HG03196 (cell line): ENCODE results near the gene SHANK1.

Source experiments
- ATAC-seq: cut with Tn5 transposase; IDR thresholded peaks from one replicate; pipeline ENCODE4 v1.9.1; 2021; ENCODE audit not compliant: unreplicated experiment

Gene SHANK1

DNA sequence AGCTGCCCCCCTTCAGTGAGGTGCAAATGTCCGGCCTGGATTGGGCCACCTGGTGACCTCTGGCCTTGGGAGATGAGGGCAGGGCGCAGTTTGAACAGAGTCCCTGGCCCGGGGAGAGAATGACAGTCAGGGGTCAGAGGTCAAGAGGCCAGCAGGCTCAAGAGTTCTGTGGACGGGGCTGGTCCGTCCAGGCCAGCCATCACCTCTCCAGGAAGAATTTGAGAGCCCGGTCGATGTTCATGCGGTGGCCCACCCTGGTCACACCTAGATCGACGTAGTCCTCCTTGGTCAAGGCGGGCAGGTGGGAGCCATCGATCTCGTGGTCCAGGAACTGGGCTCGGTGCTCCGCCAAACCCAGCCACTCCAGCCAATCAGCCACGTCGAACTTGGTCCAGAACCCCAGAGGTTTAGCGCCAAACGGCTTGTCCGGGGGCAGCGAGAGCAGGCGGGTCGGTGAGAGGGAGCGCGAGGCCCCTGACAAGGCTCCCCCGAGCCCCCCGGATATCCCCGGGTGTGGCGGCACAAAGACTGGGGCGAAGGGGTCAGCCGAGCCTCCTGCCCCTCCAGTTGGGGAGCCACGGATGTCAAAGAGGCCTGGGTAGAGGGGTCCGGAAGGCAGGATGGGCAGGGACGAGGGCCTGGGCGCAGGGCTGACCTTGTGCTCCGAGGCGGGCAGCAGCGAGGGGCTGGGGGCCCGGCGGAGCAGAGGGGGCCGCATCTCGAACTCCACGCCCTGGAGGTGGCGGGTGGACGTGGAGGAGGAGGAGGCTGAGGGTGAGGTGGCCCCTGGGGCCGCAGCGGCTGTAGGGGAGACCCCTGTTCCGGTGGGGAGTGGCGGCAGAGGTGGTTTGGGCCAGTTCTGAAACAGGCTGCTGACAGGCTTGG, 57.6 kb downstream of the SHANK1 start:
- no peak for ATAC-seq

DNA sequence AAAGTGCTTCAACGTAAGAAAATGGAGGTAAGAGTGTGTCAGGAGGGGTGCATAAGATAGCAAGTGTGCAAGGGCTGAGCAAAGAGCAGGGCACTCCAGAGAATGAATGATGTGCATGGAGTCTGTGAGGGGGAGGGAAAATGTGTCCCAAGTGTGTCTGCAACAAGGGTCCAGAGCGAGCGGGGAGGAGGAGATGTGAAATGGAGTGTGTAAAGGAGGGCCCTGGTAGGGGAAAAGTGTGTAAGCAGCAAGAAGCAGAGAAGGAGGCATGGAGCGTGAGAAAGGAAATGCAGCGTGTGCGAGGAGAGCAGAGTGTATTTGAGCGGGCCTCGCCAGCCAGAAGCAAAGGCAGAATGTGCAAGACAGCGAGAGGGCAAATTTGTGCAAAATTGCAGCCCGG, 58.6 kb downstream of the SHANK1 start:
- no peak for ATAC-seq

DNA sequence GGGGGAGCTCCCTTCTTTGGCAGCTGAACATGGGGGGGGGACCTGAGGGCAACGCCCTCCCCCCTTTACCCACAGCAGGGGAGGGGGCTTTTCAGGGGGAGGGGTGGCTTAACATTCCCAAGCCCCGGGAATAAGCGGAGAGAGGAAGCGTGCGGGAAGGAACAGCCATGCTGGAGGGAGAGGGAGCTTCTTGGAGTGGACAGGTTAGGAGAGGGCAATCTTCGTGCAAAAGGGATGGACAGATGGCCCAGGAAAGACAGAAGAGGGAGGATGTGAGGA, 59.6 kb downstream of the SHANK1 start:
- no peak for ATAC-seq

DNA sequence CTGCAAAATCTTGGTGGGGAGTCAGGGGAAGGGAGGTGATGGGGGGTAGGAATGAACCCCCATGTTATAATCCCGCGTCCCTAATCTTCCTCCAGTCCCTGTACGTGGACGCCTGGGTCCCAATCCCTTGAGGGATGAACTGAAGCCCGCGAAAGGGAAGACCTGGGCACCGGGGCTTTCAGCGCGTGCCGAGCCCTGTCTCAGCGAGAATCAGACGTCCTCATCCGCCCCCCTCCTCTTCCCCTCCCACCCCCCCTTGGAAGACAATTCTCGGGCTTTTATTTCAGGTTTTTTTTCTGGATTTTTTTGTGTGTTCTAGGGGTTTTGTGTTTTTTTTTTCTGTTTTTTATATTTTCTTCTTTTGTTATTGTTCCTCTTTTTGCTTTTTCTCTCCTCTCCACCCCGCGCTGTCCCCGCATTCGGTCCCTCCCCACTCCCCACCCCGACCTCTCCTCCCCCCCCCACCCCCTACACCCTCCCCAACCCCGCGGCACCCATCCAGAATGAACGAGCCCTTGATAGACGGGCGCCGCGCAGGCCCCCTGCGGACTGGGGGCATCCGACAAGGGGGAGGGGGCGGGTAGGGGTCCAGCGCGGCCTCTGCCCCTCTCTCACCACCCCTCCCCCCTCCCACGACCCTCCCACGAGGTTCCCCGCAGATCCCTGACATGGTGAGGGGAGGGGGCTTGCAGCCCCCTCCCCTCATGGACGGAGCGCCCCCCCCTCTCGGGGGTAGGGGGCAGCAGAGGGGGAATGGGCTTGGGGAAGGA, 60.1 kb downstream of the SHANK1 start:
- ATAC-seq = no peak

DNA sequence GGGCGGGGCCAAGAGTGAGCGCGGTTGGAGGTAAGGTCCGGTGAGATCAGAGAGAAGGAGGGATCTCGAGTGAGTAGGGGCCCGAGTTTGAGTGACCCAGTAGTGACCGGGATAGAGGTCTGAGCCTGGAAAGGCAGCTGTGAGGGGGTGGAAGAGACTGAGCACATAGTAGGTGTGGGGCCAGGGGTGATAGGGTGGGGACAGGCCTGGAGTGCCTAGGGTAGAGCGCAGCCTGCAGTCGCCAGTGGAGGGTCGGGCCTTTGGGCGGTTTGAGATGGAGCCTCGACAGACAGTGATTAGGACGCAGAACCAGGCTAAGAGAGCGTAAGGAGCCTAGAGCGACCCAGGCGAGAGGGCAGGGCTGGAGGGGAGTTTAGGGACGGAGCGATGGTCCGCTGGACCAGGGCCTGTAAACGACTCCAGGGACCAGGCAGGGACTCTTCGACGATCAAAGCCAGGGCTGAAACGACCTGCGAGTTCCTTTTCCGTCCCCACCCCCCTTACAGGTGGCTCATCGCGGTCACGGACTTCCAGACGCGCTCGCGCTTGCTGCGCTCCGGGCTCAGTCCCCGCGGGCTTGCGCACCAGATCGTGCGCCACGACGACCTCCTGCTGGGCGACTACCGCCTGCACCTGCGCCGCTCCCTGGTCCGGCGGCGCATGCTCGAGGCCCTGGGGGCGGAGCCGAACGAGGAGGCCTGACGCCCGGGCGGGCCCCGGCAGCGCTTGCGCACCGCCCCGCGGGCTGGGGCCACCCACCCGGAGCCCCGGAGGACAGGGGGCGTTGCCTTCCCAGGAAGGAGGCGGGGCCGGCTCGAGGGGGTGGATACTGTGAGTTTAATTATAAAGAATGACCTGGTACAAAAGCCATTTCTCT, 60.9 kb downstream of the SHANK1 start:
- no peak for ATAC-seq

DNA sequence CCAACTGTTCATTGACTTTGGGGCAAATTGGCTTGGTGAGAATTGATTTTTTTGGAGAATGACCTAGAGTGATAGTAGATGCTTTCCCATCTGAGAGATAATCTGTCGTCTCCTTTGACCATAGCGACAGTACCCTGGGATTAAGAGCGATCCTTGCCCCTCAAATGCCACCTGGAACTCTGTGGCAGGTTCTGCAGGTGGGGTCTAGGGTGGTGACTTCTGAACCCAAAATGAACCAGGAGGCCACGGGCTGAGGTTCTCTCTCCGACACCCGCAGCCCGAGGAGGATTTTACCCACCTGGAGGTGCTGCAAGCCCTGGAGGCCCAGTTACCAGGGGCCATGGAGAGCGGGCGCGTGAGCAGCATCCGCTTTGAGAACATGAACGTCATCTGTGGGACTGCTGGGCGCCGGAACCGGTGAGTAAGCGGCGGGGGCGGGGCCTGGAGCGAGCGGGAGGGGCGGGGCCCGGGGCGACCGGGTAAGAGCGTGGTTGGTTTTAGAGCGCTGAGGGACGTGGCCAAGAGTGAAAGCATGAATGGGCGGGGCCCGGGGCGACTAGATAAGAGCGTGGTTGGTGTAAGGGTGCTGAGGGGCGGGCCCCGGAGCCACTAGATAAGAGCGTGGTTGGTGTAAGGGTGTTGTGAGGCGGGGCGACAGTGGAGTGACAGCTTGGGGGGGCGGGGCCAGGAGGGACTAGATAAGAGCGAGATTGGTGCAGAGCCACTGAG, 61.7 kb downstream of the SHANK1 start:
- ATAC-seq = no peak

DNA sequence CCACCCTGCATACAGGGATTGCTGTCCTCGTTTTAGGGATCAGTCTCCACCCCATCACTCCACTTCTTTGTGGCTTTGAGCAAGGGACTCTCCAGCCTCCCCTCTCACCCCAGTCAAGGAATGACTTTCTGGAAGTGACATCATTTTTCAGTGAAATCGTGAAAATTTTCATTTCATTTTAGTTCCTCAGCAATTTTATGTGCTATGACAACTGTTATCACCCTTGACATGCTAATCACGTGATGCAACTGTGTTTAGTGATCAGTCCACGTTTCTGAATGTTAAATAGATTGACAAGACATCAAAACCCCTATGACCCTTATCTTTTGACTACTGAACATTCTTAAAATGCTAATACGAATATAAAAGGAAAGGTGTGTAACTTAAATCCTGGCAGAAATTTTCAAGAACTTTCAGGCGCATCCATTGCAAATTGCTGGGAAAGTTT, 62.4 kb downstream of the SHANK1 start:
- no peak for ATAC-seq

DNA sequence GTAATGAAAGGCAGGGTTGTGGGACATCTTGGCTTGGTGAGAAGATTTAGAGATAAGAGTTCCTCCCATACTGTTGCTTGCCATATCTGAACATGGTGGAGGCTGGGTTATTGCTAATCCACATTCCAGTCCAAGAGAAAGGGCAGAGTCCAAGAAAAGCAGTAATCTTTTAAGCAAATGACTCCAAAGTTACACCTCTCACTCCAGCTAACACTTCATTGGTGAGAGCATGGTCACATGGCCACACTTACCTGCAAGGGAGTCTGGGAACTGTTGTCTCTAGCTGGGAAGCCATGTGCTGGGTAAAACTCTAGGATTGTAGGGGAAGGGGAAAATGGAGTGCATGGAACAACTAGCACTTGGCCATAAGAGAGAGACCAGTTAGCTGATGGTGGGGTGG, 64.7 kb downstream of the SHANK1 start:
- no peak for ATAC-seq

DNA sequence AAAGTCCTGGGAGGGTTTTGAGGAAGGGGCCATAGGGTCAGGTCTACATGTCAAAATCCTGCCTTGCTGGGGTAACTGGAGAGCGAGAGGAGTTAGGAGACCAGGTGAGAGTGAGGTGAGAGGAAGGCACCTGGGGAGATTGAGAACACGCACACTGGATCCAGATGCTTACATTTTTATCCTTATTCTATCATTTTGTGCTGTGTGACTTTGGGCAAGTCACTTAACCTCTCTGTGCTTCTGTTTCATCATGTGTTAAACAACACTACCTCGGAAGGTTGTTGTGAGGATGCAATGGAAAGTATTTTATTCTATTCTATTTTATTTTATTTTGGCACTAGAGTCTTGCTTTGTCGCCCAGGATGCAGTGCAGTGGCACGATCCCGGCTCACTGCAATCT, 66.9 kb downstream of the SHANK1 start:
- ATAC-seq = no peak

DNA sequence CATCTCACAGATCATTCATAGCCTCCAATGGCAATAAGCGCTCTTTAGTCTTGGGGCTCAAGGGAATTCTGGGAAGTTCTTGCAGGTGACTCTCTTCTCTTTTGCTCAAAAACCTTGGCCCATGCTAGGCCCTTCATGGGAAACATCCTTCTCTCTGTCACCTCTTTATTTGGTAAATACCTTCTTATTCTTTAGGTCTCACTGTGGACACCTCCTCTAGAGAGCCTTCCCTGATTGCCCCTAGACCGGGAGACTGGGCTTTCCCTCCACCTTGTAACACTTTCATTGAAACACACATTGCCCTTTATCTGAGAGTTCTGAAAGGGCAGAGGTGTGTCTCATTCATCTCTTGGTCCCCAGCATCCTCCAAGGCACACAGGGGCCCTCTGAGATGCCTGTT, 68.4 kb downstream of the SHANK1 start:
- no peak for ATAC-seq

DNA sequence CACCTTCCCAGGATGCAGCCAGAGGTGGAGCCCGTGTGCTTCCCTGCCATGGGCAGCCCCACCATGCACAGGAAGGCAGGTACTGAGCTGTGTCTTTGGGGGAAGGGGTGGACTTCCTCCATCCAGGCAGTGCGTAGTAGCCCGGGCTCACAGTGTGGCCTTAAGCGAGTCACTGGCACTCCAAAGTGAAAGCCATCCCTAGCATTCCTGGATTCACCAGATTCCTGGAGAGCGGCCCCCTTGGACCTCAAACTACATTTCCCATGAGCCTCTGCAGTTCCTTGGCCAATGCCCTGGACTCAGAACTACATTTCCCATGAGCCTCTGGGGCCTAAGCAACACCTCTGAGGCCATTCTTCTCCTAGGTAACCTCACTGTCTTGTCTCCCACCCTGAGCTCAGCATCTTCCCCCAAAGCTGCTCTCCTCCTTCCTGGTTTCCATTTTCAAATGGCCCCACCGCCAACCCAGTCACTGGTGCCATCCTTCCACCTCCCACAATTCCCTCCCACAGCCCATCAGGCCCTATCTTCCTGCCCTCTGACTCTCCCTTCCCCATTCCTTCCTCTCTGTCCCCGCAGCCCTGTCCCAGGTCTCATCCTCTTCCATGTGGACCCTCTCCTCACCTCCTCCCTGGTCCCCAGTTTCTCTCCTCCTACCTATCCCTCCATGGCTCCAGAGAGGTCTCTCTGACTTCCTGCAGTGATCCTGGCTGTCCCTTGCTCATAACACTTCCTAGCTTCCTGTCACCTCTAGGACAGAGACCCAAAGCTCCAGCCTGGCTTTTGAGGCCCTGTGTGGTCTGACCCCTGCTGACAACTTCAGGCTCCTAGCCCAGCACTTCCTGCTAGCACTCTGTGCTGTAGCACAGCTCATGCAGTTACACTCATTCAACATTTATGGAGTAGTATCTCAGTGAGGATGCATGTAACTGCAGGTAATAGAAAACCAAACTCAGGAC, 69.9 kb downstream of the SHANK1 start, which contains the start of gene C19orf81:
C19orf81 (plus strand) TSS at position 13 of the 959 bp plus-strand sequence; CDS start at position 13, 0 bp downstream.
- ATAC-seq = no peak

DNA sequence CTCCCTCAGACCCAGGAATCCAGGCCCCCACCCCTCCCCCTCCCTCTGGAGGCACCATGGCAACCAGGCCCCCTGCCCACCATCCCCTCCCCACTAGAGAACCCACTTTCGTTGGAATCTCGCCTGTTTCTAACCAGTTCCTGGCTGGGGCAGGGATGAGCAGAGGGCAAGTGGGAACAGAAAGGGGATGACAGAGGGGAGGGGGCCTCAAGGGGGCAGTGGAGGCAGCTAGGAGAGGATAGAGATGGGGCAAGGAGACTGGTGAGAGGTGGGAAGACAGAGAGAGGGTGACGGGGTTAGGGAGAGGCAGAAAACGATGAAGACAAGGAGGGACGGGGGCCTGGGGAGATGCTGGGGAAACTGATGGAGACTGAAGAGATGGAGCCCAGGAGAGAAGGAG, 70.9 kb downstream of the SHANK1 start:
- ATAC-seq = no peak

DNA sequence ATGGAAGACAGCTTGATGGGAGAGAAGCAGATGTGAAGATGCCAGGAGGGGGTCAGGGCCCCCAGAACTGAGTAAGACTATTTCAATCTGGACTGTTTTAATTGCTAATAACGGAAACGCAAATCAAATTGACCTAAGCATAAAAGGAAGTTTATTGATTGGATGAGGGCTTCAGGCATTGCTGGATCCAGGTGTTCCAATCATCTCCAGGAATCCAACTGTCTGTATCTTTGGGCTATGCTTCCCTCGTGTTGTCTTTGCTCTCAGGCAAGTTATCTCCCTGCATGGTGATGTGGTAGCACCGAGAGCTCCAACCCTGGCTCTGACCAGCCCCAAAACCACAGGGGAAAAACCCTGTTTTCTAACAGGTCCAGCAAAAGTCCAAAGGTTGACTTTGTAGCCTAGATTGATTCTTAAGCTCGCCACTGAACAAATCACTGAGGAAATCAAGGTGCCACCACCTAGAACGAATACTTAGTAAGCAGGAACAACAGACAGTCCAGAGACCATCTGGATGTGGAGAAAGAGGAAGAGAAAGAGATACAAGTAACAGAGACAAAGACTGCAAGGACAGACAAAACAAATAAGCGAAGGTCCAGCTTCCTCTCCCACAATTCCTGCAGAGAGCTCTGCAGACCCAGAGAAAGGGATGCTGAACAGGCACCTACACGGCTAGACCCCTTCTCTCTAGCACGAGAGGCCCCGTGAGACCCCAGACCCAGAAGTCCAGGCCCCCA, 71.6 kb downstream of the SHANK1 start:
- ATAC-seq = no peak

DNA sequence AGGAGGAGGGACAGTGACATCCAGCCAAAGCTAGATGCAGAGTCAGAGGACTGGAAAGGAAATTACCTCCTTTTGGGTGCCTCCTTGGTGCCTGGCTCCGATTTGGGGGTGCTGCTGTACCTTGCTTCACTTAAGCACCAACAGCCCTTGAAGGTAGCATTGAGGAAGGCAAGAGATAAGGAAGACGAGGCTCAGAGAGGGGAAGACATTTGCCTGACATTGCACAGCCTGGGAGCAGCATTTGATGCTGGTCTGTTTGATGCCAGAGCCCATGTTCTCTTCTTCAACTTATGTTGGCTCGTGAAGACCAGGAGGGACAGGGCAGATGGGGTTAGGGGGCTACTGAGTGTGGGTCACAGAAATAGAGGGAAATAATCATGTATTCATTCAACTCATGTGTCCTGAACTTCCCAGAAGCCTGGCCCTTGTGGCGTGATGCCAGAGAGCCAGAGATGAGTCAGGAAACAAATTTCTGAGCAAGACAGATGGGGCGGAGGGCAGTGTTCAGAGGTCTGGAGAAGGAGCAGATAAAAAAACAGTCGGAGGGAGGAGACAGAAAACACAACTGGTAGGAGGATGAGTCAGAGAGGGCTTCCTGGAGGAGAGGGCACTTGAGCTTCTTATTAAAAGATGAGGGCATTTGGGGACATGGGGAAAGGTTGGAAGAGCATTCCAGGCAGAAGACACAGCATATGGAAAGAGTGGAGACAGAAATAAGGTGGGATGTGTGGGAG, 73.4 kb downstream of the SHANK1 start:
- no peak for ATAC-seq

DNA sequence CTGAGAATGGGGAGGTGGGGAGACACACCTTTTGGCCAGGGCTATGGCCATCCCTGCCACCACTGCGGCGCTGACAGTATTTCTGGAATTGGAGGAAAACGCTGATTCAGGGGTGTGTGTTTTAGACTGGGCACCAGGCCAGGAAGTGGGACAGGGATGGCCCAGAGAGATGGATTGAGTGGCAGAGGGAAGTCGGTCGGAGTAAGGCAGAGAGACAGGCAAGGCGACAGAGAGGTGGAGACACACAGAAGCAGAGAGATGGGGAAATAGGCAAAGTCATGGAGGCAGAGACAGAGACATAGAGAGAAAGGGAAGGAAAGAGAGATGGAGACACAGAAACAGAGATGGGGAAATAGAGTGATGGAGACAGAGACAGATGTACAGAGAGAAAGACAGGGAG, 74.5 kb downstream of the SHANK1 start:
- no peak for ATAC-seq

DNA sequence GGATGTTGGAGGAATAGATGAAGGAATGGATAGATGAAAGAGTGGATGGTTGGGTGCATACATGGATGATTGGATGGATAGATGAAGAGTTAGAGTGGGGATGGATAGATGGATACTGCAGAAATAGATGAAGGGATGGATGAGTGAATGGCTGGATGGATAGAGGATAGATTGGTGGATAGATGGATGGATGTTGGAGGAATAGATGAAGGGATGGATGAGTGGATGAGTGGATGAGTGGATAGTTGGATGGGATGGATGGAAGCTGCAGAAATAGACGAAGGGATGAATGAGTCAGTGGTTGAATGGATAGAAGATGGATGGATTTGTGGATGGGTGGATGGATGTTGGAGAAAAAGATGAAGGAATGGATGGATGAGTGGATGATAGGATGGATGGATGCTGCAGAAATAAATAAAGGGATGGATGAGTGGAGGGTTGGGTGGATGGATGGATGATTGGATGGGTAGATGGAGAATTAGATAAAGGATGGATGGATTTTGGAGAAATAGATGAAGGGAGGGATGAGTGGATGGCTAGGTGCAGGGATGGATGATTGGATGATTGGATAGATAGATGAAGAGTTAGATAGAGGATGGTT, 75.2 kb downstream of the SHANK1 start:
- ATAC-seq = no peak

DNA sequence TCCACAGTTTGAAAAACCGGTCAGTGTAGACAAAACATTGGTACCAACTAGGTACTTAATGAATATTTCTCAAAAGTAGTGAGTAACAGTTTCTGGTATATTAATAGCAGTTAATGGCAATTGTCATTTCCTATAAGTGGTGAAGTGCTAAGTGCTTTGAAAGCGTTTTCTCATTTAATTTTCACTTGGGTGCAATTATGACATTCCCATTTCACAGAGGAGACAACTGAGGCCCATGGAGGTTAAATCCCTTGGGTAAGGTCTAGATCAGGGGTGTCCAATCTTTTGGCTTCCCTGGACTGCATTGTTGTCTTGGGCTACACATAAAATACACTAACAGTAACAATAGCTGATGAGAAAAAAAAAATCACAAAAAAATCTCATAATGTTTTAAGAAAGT, 79.2 kb downstream of the SHANK1 start:
- no peak for ATAC-seq
